Measurements from ENCODE around the gene TICRR.
A peak's percentile ranks its signal among the peaks of the same experiment; 100 is the strongest.

The TICRR gene

DNA sequence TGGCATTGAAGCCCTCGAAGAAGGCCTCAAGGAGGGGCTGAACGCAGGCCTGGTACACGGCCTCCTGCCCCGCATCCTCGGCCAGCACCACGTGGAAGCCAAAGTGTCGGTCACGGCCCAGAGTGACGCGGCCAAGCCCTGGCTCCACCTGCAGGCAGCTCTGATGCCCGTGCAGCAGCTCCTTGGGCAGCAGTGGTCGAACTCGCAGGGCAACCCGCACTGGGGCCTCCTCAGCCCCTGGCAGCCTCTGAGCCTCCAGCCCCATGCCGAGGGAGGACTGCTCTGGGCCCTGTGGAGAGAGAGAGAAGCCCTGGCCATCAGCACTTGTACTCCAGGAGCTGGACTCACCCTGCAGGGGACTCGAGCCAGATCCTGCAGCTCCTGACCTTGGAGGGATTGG lies 77.4 kb downstream of the TICRR start:
- H3K27me3 ChIP-seq (ENCODE audit: insufficient read depth, low read length, poor library complexity), result peaks cover 24% of the 10 kb centered on the region
- TF ChIP-seq, protein P1, sequence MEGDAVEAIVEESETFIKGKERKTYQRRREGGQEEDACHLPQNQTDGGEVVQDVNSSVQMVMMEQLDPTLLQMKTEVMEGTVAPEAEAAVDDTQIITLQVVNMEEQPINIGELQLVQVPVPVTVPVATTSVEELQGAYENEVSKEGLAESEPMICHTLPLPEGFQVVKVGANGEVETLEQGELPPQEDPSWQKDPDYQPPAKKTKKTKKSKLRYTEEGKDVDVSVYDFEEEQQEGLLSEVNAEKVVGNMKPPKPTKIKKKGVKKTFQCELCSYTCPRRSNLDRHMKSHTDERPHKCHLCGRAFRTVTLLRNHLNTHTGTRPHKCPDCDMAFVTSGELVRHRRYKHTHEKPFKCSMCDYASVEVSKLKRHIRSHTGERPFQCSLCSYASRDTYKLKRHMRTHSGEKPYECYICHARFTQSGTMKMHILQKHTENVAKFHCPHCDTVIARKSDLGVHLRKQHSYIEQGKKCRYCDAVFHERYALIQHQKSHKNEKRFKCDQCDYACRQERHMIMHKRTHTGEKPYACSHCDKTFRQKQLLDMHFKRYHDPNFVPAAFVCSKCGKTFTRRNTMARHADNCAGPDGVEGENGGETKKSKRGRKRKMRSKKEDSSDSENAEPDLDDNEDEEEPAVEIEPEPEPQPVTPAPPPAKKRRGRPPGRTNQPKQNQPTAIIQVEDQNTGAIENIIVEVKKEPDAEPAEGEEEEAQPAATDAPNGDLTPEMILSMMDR (IDR thresholded peaks at IDR 0.05; ENCODE audit: borderline replicate concordance, extremely low read depth, low read length, poor library complexity, severe bottlenecking), result no peak
- no peak for TF ChIP-seq EZH2 (IDR thresholded peaks at IDR 0.05; ENCODE audit: borderline replicate concordance, low read depth, low read length, severe bottlenecking)
- no peaks in the 10 kb centered on the region for H3K36me3 ChIP-seq (ENCODE audit: insufficient read depth, low read length)
- peaks cover 13% of the 10 kb centered on the region for H3K4me1 ChIP-seq (ENCODE audit: insufficient read depth, low read length)
- no peak overlapping the region for H3K4me2 ChIP-seq (ENCODE audit: insufficient read depth, low read length)
- H3K27ac ChIP-seq (ENCODE audit: low read length), result no peak overlapping the region
- no peak overlapping the region for H3K4me3 ChIP-seq (ENCODE audit: low read depth in 1 of 2, low read length in 2 of 2)
- no peak for ATAC-seq (ENCODE audit: insufficient read depth, low read depth)
- no peak overlapping the region for H3K9ac ChIP-seq (ENCODE audit: low read depth, low read length)
- H4K20me1 ChIP-seq (ENCODE audit: insufficient read depth, low read length), result no peaks in the 10 kb centered on the region
- DNase-seq, result no peak
- 0 out of 2 replicates have a peak, but pooled peaks cover 4% of the 10 kb centered on the region for H3K79me2 ChIP-seq (ENCODE audit: insufficient read depth, low read length)
- H2AFZ ChIP-seq (ENCODE audit: low read depth, low read length), result no peak overlapping the region
- no peaks in the 10 kb centered on the region for H3K9me3 ChIP-seq (ENCODE audit: insufficient read depth, low read length, severe bottlenecking)

DNA sequence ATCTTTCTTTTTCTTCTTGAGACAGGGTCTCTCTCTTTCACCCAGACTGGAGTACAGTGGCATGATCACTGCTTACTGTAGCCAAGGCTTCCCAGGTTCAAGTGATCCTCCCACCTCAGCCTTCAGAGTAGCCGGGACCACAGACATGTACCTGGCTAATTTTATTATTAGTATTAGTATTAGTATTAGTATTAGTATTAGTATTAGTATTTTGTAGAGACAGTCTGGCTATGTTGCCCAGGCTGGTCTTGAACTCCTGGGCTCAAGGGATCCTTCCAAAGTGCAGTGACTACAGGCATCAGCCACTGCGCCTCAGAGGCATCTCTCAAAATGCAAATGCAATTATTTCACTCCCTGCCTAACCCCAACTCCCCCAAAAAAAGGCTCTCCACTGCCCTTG lies 78.3 kb downstream of the TICRR start:
- H4K20me1 ChIP-seq (ENCODE audit: insufficient read depth, low read length), result no peaks in the 10 kb centered on the region
- TF ChIP-seq, protein P1 (IDR thresholded peaks at IDR 0.05; ENCODE audit: borderline replicate concordance, extremely low read depth, low read length, poor library complexity, severe bottlenecking), result no peak
- TF ChIP-seq EZH2 (IDR thresholded peaks at IDR 0.05; ENCODE audit: borderline replicate concordance, low read depth, low read length, severe bottlenecking), result no peak
- no peak overlapping the region for H3K9ac ChIP-seq (ENCODE audit: low read depth, low read length)
- DNase-seq (no peak), ATAC-seq (ENCODE audit: insufficient read depth, low read depth) (no peak)
- no peaks in the 10 kb centered on the region for H3K9me3 ChIP-seq (ENCODE audit: insufficient read depth, low read length, severe bottlenecking)
- peaks cover 24% of the 10 kb centered on the region for H3K27me3 ChIP-seq (ENCODE audit: insufficient read depth, low read length, poor library complexity)
- no peaks in the 10 kb centered on the region for H3K36me3 ChIP-seq (ENCODE audit: insufficient read depth, low read length)
- H2AFZ ChIP-seq (ENCODE audit: low read depth, low read length), result no peak overlapping the region
- H3K4me2 ChIP-seq (ENCODE audit: insufficient read depth, low read length), result no peak overlapping the region; the same call in 1 of the 2 replicates
- H3K4me3 ChIP-seq (ENCODE audit: low read depth in 1 of 2, low read length in 2 of 2), result no peak overlapping the region
- 0 out of 2 replicates have a peak, but pooled peaks cover 4% of the 10 kb centered on the region for H3K79me2 ChIP-seq (ENCODE audit: insufficient read depth, low read length)
- H3K27ac ChIP-seq (ENCODE audit: low read length), result no peak overlapping the region
- H3K4me1 ChIP-seq (ENCODE audit: insufficient read depth, low read length), result peaks cover 13% of the 10 kb centered on the region

DNA sequence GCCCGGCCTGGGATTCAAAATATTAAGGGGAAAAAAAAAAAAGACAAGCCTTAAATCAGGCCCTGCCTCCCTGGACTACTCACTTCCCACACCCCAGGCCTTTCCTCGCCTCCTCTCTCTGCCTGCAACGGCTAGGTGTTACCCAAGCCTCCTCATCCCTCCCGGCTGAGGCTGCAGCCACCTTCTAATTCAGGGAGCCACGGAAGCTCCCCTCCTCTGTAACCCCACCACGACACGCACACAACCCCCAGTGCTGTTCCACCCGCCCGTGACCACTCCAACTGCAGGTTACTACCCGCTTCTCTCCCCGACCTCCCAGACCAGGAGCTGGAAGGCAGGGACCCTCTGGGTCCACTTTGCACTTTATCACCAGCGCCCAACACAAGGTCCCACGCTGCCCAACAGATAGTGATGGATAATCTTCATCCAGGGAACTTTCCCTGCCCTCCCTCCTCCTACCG lies 79.1 kb downstream of the TICRR start:
- Histone ChIP-seq H3K36me3 (ENCODE audit: insufficient read depth, low read length) (no peaks in the 10 kb centered on the region), H3K9ac (ENCODE audit: low read depth, low read length) (peak overlapping the region; percentile 66), H4K20me1 (ENCODE audit: insufficient read depth, low read length) (no peaks in the 10 kb centered on the region), H3K9me3 (ENCODE audit: insufficient read depth, low read length, severe bottlenecking) (no peaks in the 10 kb centered on the region), H3K27me3 (ENCODE audit: insufficient read depth, low read length, poor library complexity) (peaks cover 24% of the 10 kb centered on the region), H3K4me1 (ENCODE audit: insufficient read depth, low read length) (peaks cover 13% of the 10 kb centered on the region), H3K79me2 (ENCODE audit: insufficient read depth, low read length) (0 out of 2 replicates have a peak, but pooled peaks cover 4% of the 10 kb centered on the region), H3K27ac (ENCODE audit: low read length) (no peak overlapping the region; the same call in 1 of the 2 replicates), H3K4me2 (ENCODE audit: insufficient read depth, low read length) (peak overlapping the region; percentile 89), H3K4me3 (ENCODE audit: low read depth in 1 of 2, low read length in 2 of 2) (peak overlapping the region; percentile 31 to 76; a peak in 3 of 4 replicates), H2AFZ (ENCODE audit: low read depth, low read length) (peak overlapping the region; percentile 79; the same call in 1 of the 2 replicates)
- DNase-seq, result no peak
- no peak for ATAC-seq (ENCODE audit: insufficient read depth, low read depth)
- TF ChIP-seq, protein P1 (IDR thresholded peaks at IDR 0.05; ENCODE audit: borderline replicate concordance, extremely low read depth, low read length, poor library complexity, severe bottlenecking), result no peak
- no peak for TF ChIP-seq EZH2 (IDR thresholded peaks at IDR 0.05; ENCODE audit: borderline replicate concordance, low read depth, low read length, severe bottlenecking)
